ENCODE measurements around the gene KCNK16. TPM values are rescaled to one million over a fixed set of nuclear protein-coding genes. Genes with fewer than 3 reads are reported as not detected.

KCNK16 gene
- total and polyA plus RNA-seq, 2 of the 8 experiments (the other 6 are each of a cell fraction or from before 2014, with no cell fraction given): not detected

- Histone ChIP-seq H3K4ac (replicated peaks; ENCODE audit: insufficient read length, low read depth, low read length) (no peak overlapping the region), H3K14ac (ENCODE audit: insufficient read length) (no peak overlapping the region), H3K23ac (ENCODE audit: insufficient read length) (no peak overlapping the region), H3K79me1 (ENCODE audit: low read depth, low read length) (no peaks in the 10 kb centered on the region), H2BK120ac (replicated peaks; ENCODE audit: low read depth, low read length) (no peak overlapping the region), H3K27me3 (replicated peaks in 1 of 4; ENCODE audit: control insufficient read depth in 3 of 4, extremely low read depth in 1 of 4, insufficient read depth in 3 of 4, low read length in 3 of 4) (peaks cover 0 to 2% (median 0%) of the 10 kb centered on the region in 4 experiments; a peak in 1 of 7 replicates), H4K8ac (ENCODE audit: extremely low read depth, insufficient read depth, low read length) (no peak overlapping the region), H3K4me2 (ENCODE audit: insufficient read depth in 1 of 2, low read depth in 2 of 2, low read length in 2 of 2) (no peak overlapping the region), H2BK12ac (ENCODE audit: low read depth, low read length) (no peak overlapping the region), H3K9me3 (ENCODE audit: insufficient read depth in 2 of 2, low read depth in 1 of 2, low read length in 1 of 2) (no peaks in the 10 kb centered on the region), H3K56ac (replicated peaks; ENCODE audit: insufficient read length, low read depth, low read length) (no peak overlapping the region), H4K5ac (ENCODE audit: insufficient read length, low read depth, low read length) (no peak overlapping the region), H2BK15ac (ENCODE audit: low read length) (no peak overlapping the region; the same call in 1 of the 2 replicates), H4K91ac (replicated peaks; ENCODE audit: insufficient read length, low read length) (no peak overlapping the region), H3K9ac (replicated peaks in 1 of 4; ENCODE audit: extremely low read depth in 1 of 4, low read depth in 3 of 4, low read length in 3 of 4) (no peak overlapping the region), H3K27ac (ENCODE audit: low read depth, low read length) (no peak overlapping the region), H3K79me2 (ENCODE audit: control insufficient read depth in 1 of 2, insufficient read depth in 2 of 2, low read length in 2 of 2) (no peaks in the 10 kb centered on the region), H3K4me3 (ENCODE audit: extremely low read depth in 1 of 4, insufficient read depth in 2 of 4, low read depth in 3 of 4, low read length in 4 of 4) (no peak overlapping the region), H2BK20ac (ENCODE audit: low read length) (no peak overlapping the region), H2BK5ac (ENCODE audit: low read depth, low read length) (0 out of 2 replicates have a peak overlapping the region, but pooled peaks have one; percentile 27), H4K20me1 (replicated peaks in 1 of 2; ENCODE audit: control insufficient read depth in 1 of 2, insufficient read depth in 2 of 2, low read length in 2 of 2) (no peaks in the 10 kb centered on the region), H3K23me2 (ENCODE audit: low read depth, low read length) (no peaks in the 10 kb centered on the region), H2AFZ (ENCODE audit: low read length) (no peak overlapping the region), H3K36me3 (ENCODE audit: control insufficient read depth in 2 of 4, insufficient read depth in 4 of 4, low read length in 3 of 4) (no peaks in the 10 kb centered on the region), H3K18ac (ENCODE audit: extremely low read depth, low read length) (no peak overlapping the region), H2AK5ac (ENCODE audit: low read depth, low read length) (no peak overlapping the region), H3K4me1 (replicated peaks in 1 of 4; ENCODE audit: control insufficient read depth in 3 of 4, insufficient read depth in 4 of 4, low read length in 3 of 4) (peaks cover 3 to 17% (median 10%) of the 10 kb centered on the region in 4 experiments)
- ChIA-PET POLR2A (ENCODE audit: partially characterized antibody) (no interaction called here), CTCF (ENCODE audit: partially characterized antibody) (interaction anchor here (0.7 to 2.4 kb wide), 9 partner anchors 10 to 344 kb away, joined by 3 to 9 read pairs (median 4); partner anchors contain the start of gene KCNK17)
- DNase-seq (ENCODE audit: low read depth in 1 of 2, low spot score in 2 of 2) (no peak), FAIRE-seq (no peak)
- 83% methylated on average over 3 of the region's 3 CpGs; no CpG with 5 or more reads in 1 of the 2 experiments for WGBS, 2 experiments (ENCODE audit: extremely low coverage in 1 of 2, insufficient coverage in 1 of 2, insufficient read length in 1 of 2, insufficient replicate concordance in 2 of 2, low coverage in 1 of 2, low lambda C conversion rate in 2 of 2, missing lambda C conversion rate in 1 of 2)
- TF ChIP-seq SP2 (IDR thresholded peaks at IDR 0.05; ENCODE audit: low read length) (no peak), NANOG (IDR thresholded peaks at IDR 0.05; ENCODE audit: insufficient read depth, low read depth, low read length, poor library complexity, severe bottlenecking) (no peak), HDAC6 (IDR thresholded peaks at IDR 0.05; ENCODE audit: low read depth, low read length) (no peak), GTF2F1 (IDR thresholded peaks at IDR 0.05; ENCODE audit: borderline replicate concordance, low read depth, low read length) (no peak), CBX8 (IDR thresholded peaks at IDR 0.05; ENCODE audit: borderline replicate concordance, low read depth, low read length) (no peak), RNF2 (IDR thresholded peaks at IDR 0.05; ENCODE audit: borderline replicate concordance, low read depth, low read length, missing control alignments, poor library complexity, severe bottlenecking) (no peak), KDM1A (IDR thresholded peaks at IDR 0.05; ENCODE audit: borderline replicate concordance, low read length) (no peak), RXRA (IDR thresholded peaks at IDR 0.05; ENCODE audit: insufficient read depth, low read depth, low read length) (no peak), SRF (IDR thresholded peaks at IDR 0.05; ENCODE audit: low read depth, low read length) (no peak), POU5F1 (IDR thresholded peaks at IDR 0.05; ENCODE audit: low read depth, low read length) (no peak), JUN (IDR thresholded peaks at IDR 0.05; ENCODE audit: low read depth, low read length) (no peak), ZNF274 (IDR thresholded peaks at IDR 0.05; ENCODE audit: borderline replicate concordance, extremely low read depth, low read length) (no peak), RAD21 (IDR thresholded peaks at IDR 0.05 in 1 of 2, conservative IDR thresholded peaks at IDR 0.05 in 1 of 2; ENCODE audit: low read depth in 2 of 2, low read length in 2 of 2) (no peak)
These were observed 18.9 kb upstream of the KCNK16 start for GRCh38 chr6:39341352-39341751.
